Measurements from ENCODE around the gene ASB2.

ASB2 gene

GRCh38 chr14:94001501-94002396 is 25.4 kb upstream of the ASB2 start:
- H3K4me3 ChIP-seq (ENCODE audit: control insufficient read depth in 1 of 7, extremely low read depth in 1 of 7, insufficient read depth in 4 of 7, low read depth in 2 of 7, low read length in 6 of 7): peak overlapping the region in 2 of 7 experiments; percentile 36 to 45
- H3K27ac ChIP-seq (ENCODE audit: insufficient read depth in 1 of 2, low read depth in 1 of 2, low read length in 2 of 2, poor library complexity in 1 of 2, severe bottlenecking in 2 of 2): no peak overlapping the region
- DNase-seq: peak; percentile 48 to 74 (median 68)
- no peaks in the 10 kb centered on the region for H3K36me3 ChIP-seq (ENCODE audit: control insufficient read depth in 4 of 4, insufficient read depth in 4 of 4, low read length in 3 of 4)
- 40% methylated on average over 21 of the region's 26 CpGs for WGBS (ENCODE audit: insufficient coverage)
- no peaks in the 10 kb centered on the region for H3K9me3 ChIP-seq (ENCODE audit: control extremely low read depth in 1 of 5, control insufficient read depth in 4 of 5, insufficient read depth in 2 of 5, low read depth in 1 of 5, low read length in 4 of 5)
- CTCF ChIA-PET: interaction anchor here (0.7 to 12.8 kb wide), 17 partner anchors 9 to 135 kb away, joined by 3 to 130 read pairs (median 6); no protein-coding TSS in a partner anchor
- POLR2A ChIA-PET: no interaction called here
- H3K27me3 ChIP-seq (replicated peaks in 2 of 5; ENCODE audit: control insufficient read depth in 4 of 5, insufficient read depth in 5 of 5, low read length in 4 of 5): peaks cover 0 to 4% (median 0%) of the 10 kb centered on the region in 5 experiments
- H3K4me1 ChIP-seq (ENCODE audit: control extremely low read depth in 1 of 4, control insufficient read depth in 4 of 4, insufficient read depth in 4 of 4, low read length in 3 of 4): peaks cover 0 to 7% (median 3%) of the 10 kb centered on the region in 4 experiments

- DNase-seq: no peak
- Histone ChIP-seq H3K27ac (ENCODE audit: insufficient read depth in 1 of 2, low read depth in 1 of 2, low read length in 2 of 2, poor library complexity in 1 of 2, severe bottlenecking in 2 of 2) (no peak overlapping the region), H3K9me3 (ENCODE audit: control extremely low read depth in 1 of 5, control insufficient read depth in 4 of 5, insufficient read depth in 2 of 5, low read depth in 1 of 5, low read length in 4 of 5) (no peaks in the 10 kb centered on the region), H3K4me3 (ENCODE audit: control insufficient read depth in 1 of 7, extremely low read depth in 1 of 7, insufficient read depth in 4 of 7, low read depth in 2 of 7, low read length in 6 of 7) (no peak overlapping the region), H3K36me3 (ENCODE audit: control insufficient read depth in 4 of 4, insufficient read depth in 4 of 4, low read length in 3 of 4) (no peaks in the 10 kb centered on the region), H3K27me3 (replicated peaks in 2 of 5; ENCODE audit: control insufficient read depth in 4 of 5, insufficient read depth in 5 of 5, low read length in 4 of 5) (peaks cover 0 to 10% (median 0%) of the 10 kb centered on the region in 5 experiments), H3K4me1 (ENCODE audit: control extremely low read depth in 1 of 4, control insufficient read depth in 4 of 4, insufficient read depth in 4 of 4, low read length in 3 of 4) (peaks cover 0 to 7% (median 3%) of the 10 kb centered on the region in 4 experiments)
- ChIA-PET POLR2A (no interaction called here), CTCF (interaction anchor here (0.7 to 12.8 kb wide), 13 partner anchors 8 to 136 kb away, joined by 3 to 130 read pairs (median 6); no protein-coding TSS in a partner anchor)
- WGBS (ENCODE audit: insufficient coverage): 76% methylated on average over 12 of the region's 13 CpGs
These were observed 24.6 kb upstream of the ASB2 start for GRCh38 chr14:94001016-94001415.

- no peak overlapping the region for H3K27ac ChIP-seq (ENCODE audit: insufficient read depth in 1 of 2, low read depth in 1 of 2, low read length in 2 of 2, poor library complexity in 1 of 2, severe bottlenecking in 2 of 2)
- no peak overlapping the region for H3K4me3 ChIP-seq (ENCODE audit: control insufficient read depth in 1 of 7, extremely low read depth in 1 of 7, insufficient read depth in 4 of 7, low read depth in 2 of 7, low read length in 6 of 7)
- H3K4me1 ChIP-seq (ENCODE audit: control extremely low read depth in 1 of 4, control insufficient read depth in 4 of 4, insufficient read depth in 4 of 4, low read length in 3 of 4): peaks cover 0 to 7% (median 3%) of the 10 kb centered on the region in 4 experiments
- 97% methylated on average over 6 of the region's 6 CpGs for WGBS (ENCODE audit: insufficient coverage)
- ChIA-PET CTCF (interaction anchor here (1.3 to 12.8 kb wide), 11 partner anchors 9 to 136 kb away, joined by 4 to 130 read pairs (median 8); no protein-coding TSS in a partner anchor), POLR2A (no interaction called here)
- H3K9me3 ChIP-seq (ENCODE audit: control extremely low read depth in 1 of 5, control insufficient read depth in 4 of 5, insufficient read depth in 2 of 5, low read depth in 1 of 5, low read length in 4 of 5): no peaks in the 10 kb centered on the region
- no peak for DNase-seq
- peaks cover 0 to 18% (median 0%) of the 10 kb centered on the region in 5 experiments for H3K27me3 ChIP-seq (replicated peaks in 2 of 5; ENCODE audit: control insufficient read depth in 4 of 5, insufficient read depth in 5 of 5, low read length in 4 of 5)
- H3K36me3 ChIP-seq (ENCODE audit: control insufficient read depth in 4 of 4, insufficient read depth in 4 of 4, low read length in 3 of 4): no peaks in the 10 kb centered on the region
These were observed 23.9 kb upstream of the ASB2 start for GRCh38 chr14:94000267-94000666.

DNA sequence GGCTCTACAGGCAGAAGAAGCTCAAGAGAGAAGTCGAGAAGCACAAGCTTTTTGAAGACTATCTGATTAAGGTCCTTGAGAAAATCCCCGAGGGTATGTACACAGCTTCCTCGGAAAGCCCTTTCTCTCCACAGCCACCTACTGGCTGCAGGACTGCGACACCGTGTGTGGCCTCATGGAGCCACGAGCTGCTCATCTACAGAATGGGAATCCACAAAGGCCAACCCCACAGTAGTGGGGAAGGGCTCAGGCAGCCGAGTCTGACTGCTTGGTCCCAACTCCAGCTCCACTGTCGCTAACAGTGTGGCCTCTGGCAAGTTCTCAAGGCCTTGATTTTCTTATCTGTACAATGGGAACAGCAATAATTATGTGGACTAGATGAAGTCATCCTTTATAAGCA is 23.2 kb upstream of the ASB2 start:
- Histone ChIP-seq H3K36me3 (ENCODE audit: control insufficient read depth in 4 of 4, insufficient read depth in 4 of 4, low read length in 3 of 4) (no peaks in the 10 kb centered on the region), H3K4me3 (ENCODE audit: control insufficient read depth in 1 of 7, extremely low read depth in 1 of 7, insufficient read depth in 4 of 7, low read depth in 2 of 7, low read length in 6 of 7) (no peak overlapping the region), H3K27ac (ENCODE audit: insufficient read depth in 1 of 2, low read depth in 1 of 2, low read length in 2 of 2, poor library complexity in 1 of 2, severe bottlenecking in 2 of 2) (no peak overlapping the region), H3K27me3 (replicated peaks in 2 of 5; ENCODE audit: control insufficient read depth in 4 of 5, insufficient read depth in 5 of 5, low read length in 4 of 5) (peaks cover 0 to 20% (median 0%) of the 10 kb centered on the region in 5 experiments), H3K9me3 (ENCODE audit: control extremely low read depth in 1 of 5, control insufficient read depth in 4 of 5, insufficient read depth in 2 of 5, low read depth in 1 of 5, low read length in 4 of 5) (no peaks in the 10 kb centered on the region), H3K4me1 (ENCODE audit: control extremely low read depth in 1 of 4, control insufficient read depth in 4 of 4, insufficient read depth in 4 of 4, low read length in 3 of 4) (peaks cover 0 to 7% (median 3%) of the 10 kb centered on the region in 4 experiments)
- 92% methylated on average over 2 of the region's 8 CpGs for WGBS (ENCODE audit: insufficient coverage)
- CTCF ChIA-PET: interaction anchor here (0.8 to 12.8 kb wide), 12 partner anchors 9 to 137 kb away, joined by 4 to 130 read pairs (median 8); no protein-coding TSS in a partner anchor
- POLR2A ChIA-PET: no interaction called here
- no peak for DNase-seq

DNA sequence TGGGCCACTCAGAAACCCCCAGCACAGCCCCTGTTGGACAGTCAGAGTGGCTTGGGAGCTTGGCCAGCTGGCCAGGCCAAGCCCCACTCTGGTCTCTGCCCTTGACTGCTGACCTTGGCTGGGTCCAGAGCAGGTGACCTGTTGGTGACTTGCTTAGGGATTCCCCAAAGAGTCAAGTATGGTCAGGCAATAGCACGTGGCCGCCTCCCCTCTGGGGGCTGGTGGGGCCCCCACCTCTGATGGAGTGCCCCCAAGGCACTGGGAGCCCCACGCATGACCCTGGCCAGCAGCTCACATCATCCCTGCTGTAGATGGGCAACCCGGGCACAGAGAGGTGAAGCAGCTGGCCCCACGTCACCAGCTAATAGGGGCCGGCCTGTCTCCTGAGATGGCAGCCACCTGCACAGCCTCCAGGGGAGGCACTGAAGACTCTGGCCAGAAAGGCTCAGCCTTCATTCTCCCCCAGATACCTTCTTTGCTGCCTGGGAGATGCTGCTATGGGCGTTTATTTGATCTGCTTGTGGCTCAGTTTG is 22.6 kb upstream of the ASB2 start:
- 98% methylated on average over 7 of the region's 7 CpGs for WGBS (ENCODE audit: insufficient coverage)
- Histone ChIP-seq H3K36me3 (ENCODE audit: control insufficient read depth in 4 of 4, insufficient read depth in 4 of 4, low read length in 3 of 4) (no peaks in the 10 kb centered on the region), H3K4me1 (ENCODE audit: control extremely low read depth in 1 of 4, control insufficient read depth in 4 of 4, insufficient read depth in 4 of 4, low read length in 3 of 4) (peaks cover 0 to 7% (median 3%) of the 10 kb centered on the region in 4 experiments), H3K4me3 (ENCODE audit: control insufficient read depth in 1 of 7, extremely low read depth in 1 of 7, insufficient read depth in 4 of 7, low read depth in 2 of 7, low read length in 6 of 7) (no peak overlapping the region), H3K27ac (ENCODE audit: insufficient read depth in 1 of 2, low read depth in 1 of 2, low read length in 2 of 2, poor library complexity in 1 of 2, severe bottlenecking in 2 of 2) (no peak overlapping the region), H3K27me3 (replicated peaks in 2 of 5; ENCODE audit: control insufficient read depth in 4 of 5, insufficient read depth in 5 of 5, low read length in 4 of 5) (peaks cover 0 to 20% (median 0%) of the 10 kb centered on the region in 5 experiments), H3K9me3 (ENCODE audit: control extremely low read depth in 1 of 5, control insufficient read depth in 4 of 5, insufficient read depth in 2 of 5, low read depth in 1 of 5, low read length in 4 of 5) (no peaks in the 10 kb centered on the region)
- ChIA-PET CTCF (interaction anchor here (0.8 to 12.8 kb wide), 12 partner anchors 8 to 138 kb away, joined by 4 to 130 read pairs (median 8); no protein-coding TSS in a partner anchor), POLR2A (interaction anchor here (1.3 kb wide), 1 partner anchor 40 kb away, joined by 3 read pairs; no protein-coding TSS in a partner anchor)
- no peak for DNase-seq

DNA sequence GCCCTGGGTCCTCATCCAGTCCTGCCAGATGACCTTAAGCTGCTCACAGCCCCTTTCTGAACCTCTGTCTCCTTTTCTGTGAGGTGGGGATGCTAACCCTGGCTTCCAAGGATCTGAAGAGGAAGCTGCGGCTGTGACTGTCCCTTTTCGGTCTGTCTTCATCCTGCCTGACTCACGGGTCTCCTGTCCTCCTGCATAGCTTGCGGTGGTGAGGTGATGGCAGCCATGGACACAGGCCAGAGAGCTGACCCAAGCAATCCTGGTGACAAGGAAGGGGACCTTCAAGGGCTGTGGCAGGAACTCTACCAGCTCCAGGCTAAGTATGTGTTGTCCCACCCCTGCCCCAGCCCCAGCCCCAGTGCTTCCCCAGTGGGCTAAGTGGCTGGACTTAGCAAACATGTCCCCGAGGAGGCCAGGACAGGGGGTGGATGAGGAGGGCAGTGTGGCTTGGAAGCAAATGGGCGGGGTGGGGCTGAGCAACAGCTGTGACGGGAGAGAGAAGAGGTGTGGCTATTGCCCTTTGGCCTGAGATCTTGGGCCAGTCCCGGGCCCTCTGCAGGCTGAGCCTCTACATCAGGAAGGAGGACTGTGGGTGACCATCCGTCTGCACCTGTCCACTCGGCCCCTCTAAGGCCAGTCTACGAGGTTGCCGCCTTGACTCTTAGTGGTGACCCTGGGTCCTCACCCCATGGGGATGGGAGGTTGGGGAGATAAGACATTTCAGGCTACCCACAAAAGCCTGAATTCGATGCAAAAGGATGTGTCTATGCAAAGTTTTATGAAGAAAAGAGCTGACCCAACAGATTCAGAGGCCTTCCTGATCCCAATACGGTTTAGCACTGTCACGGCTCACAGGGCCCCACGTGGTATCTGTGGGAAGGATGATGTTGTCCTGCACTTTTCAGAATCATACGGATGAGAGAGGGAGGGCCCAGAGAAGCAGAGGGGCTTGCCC is 21.8 kb upstream of the ASB2 start:
- DNase-seq: no peak
- WGBS (ENCODE audit: insufficient coverage): 92% methylated on average over 16 of the region's 17 CpGs
- Histone ChIP-seq H3K9me3 (ENCODE audit: control extremely low read depth in 1 of 5, control insufficient read depth in 4 of 5, insufficient read depth in 2 of 5, low read depth in 1 of 5, low read length in 4 of 5) (no peaks in the 10 kb centered on the region), H3K27me3 (replicated peaks in 2 of 5; ENCODE audit: control insufficient read depth in 4 of 5, insufficient read depth in 5 of 5, low read length in 4 of 5) (peaks cover 0 to 20% (median 0%) of the 10 kb centered on the region in 5 experiments), H3K4me1 (ENCODE audit: control extremely low read depth in 1 of 4, control insufficient read depth in 4 of 4, insufficient read depth in 4 of 4, low read length in 3 of 4) (peaks cover 0 to 7% (median 3%) of the 10 kb centered on the region in 4 experiments), H3K36me3 (ENCODE audit: control insufficient read depth in 4 of 4, insufficient read depth in 4 of 4, low read length in 3 of 4) (no peaks in the 10 kb centered on the region), H3K4me3 (ENCODE audit: control insufficient read depth in 1 of 7, extremely low read depth in 1 of 7, insufficient read depth in 4 of 7, low read depth in 2 of 7, low read length in 6 of 7) (no peak overlapping the region), H3K27ac (ENCODE audit: insufficient read depth in 1 of 2, low read depth in 1 of 2, low read length in 2 of 2, poor library complexity in 1 of 2, severe bottlenecking in 2 of 2) (no peak overlapping the region)
- ChIA-PET CTCF (interaction anchor here (1.1 to 12.8 kb wide), 8 partner anchors 16 to 60 kb away, joined by 3 to 130 read pairs (median 6); no protein-coding TSS in a partner anchor), POLR2A (interaction anchor here (1.3 kb wide), 1 partner anchor 39 kb away, joined by 3 read pairs; no protein-coding TSS in a partner anchor)
